AG04450 (cell line): ENCODE measurements around the gene ZNF608. TPM values are rescaled to one million over a fixed set of nuclear protein-coding genes. Genes with fewer than 3 reads are reported as not detected.

Source experiments
- CTCF ChIA-PET: fragments of 300-600, 350-600 bp; formaldehyde crosslinking; extraction: SDS; loops from one replicate; lab custom pipeline; 2022; ENCODE audit warnings: antibody characterized with exemption, inconsistent platforms; lab: Charles Lee
- POLR2A ChIA-PET: fragments of 350-600 bp; formaldehyde crosslinking; extraction: SDS; loops from one replicate; lab custom pipeline; 2021; ENCODE audit warnings: antibody characterized with exemption, inconsistent platforms; lab: Yijun Ruan, JAX
- DNase-seq: peaks from one replicate; pipeline ENCODE4 v3.0.0-alpha.2; 2011; ENCODE audit warnings: low read depth, low spot score
- H3K27ac ChIP-seq: one replicate; pipeline ENCODE4 v1.5.1; 2012; ENCODE audit warnings: low read depth, low read length, control low read depth
- H3K27me3 ChIP-seq: one replicate; pipeline ENCODE4 v1.6.0; 2012; ENCODE audit warnings: low read length; ENCODE audit not compliant: control insufficient read depth, insufficient read depth
- H3K4me3 ChIP-seq: 2 replicates; pipeline ENCODE4 v1.5.1; 2011; ENCODE audit warnings: mild to moderate bottlenecking, low read depth, low read length, control low read depth
- H3K9me3 ChIP-seq: 2 replicates; pipeline ENCODE4 v1.5.1; 2012; ENCODE audit warnings: low read length; ENCODE audit not compliant: control insufficient read depth, insufficient read depth
- CTCF ChIP-seq: IDR thresholded peaks from 2 replicates; pipeline ENCODE4 v1.5.1; 2011; ENCODE audit warnings: low read depth, low read length, control low read depth, inconsistent platforms
- polyA plus RNA-seq: library from polyadenylated mRNA; depleted of rRNA; stranded (reverse); fragments of >200 nt; gene quantifications from 2 replicates; pipeline ENCODE4 v1.2.3, GENCODE V29; 2011

The ZNF608 gene
- polyA plus RNA-seq, 1 experiment: 13.0 TPM

GRCh38 chr5:124736082-124736804 is 10.2 kb downstream of the ZNF608 start:
- ChIA-PET POLR2A (interaction anchor here (0.6 to 1.8 kb wide), 8 partner anchors 12 to 1388 kb away, joined by 3 to 12 read pairs (median 4); no protein-coding TSS in a partner anchor), CTCF (no interaction called here)
- Histone ChIP-seq H3K4me3 (peak overlapping the region; percentile 32), H3K27me3 (no peaks in the 10 kb centered on the region), H3K9me3 (no peaks in the 10 kb centered on the region), H3K27ac (peak overlapping the region; percentile 11)
- TF ChIP-seq CTCF: no peak
- peak; percentile 84 for DNase-seq

- Histone ChIP-seq H3K27ac (peak overlapping the region; percentile 11), H3K9me3 (no peaks in the 10 kb centered on the region), H3K4me3 (peak overlapping the region; percentile 39), H3K27me3 (no peaks in the 10 kb centered on the region)
- no peak for DNase-seq
- POLR2A ChIA-PET: interaction anchor here (0.6 to 1.8 kb wide), 6 partner anchors 13 to 1389 kb away, joined by 3 to 12 read pairs (median 4); no protein-coding TSS in a partner anchor
- no peak for TF ChIP-seq CTCF
- CTCF ChIA-PET: no interaction called here
Observed at GRCh38 chr5:124735169-124735858, 11.1 kb downstream of the ZNF608 start.

- Histone ChIP-seq H3K27me3 (no peaks in the 10 kb centered on the region), H3K9me3 (no peaks in the 10 kb centered on the region), H3K4me3 (peak overlapping the region; percentile 39; the same call in 1 of the 2 replicates), H3K27ac (no peak overlapping the region)
- no peak for TF ChIP-seq CTCF
- DNase-seq: no peak
- ChIA-PET CTCF (no interaction called here), POLR2A (interaction anchor here (1.2 to 1.8 kb wide), 2 partner anchors 13 to 73 kb away, joined by 3 to 10 read pairs; no protein-coding TSS in a partner anchor)
Observed at GRCh38 chr5:124734574-124735168, 11.8 kb downstream of the ZNF608 start.

- H3K27ac ChIP-seq: no peak overlapping the region
- no peak overlapping the region for H3K4me3 ChIP-seq
- POLR2A ChIA-PET: no interaction called here
- H3K27me3 ChIP-seq: no peaks in the 10 kb centered on the region
- CTCF ChIA-PET: interaction anchor here (0.6 kb wide), 1 partner anchor 246 kb away, joined by 5 read pairs; no protein-coding TSS in a partner anchor
- no peak for DNase-seq
- no peaks in the 10 kb centered on the region for H3K9me3 ChIP-seq
- no peak for TF ChIP-seq CTCF
Observed at GRCh38 chr5:124733329-124733650, 13.1 kb downstream of the ZNF608 start.
